Calu3 (cell line): Measurements from ENCODE around the gene TSPAN4. TPM values are rescaled to one million over a fixed set of nuclear protein-coding genes. Genes with fewer than 3 reads are reported as not detected.

Experiments
- BruUV-seq: library from RNA; stranded (reverse); fragments of 400-500 nt; replicated peaks from 2 replicates; lab custom pipeline; 2021; lab: Mats Ljungman, UMichigan
- CTCF ChIA-PET: fragments of 300-600 bp; sonication (Branson Sonifier 250); formaldehyde crosslinking; loops from one replicate; lab custom pipeline; 2022; ENCODE audit warnings: antibody characterized with exemption; lab: Charles Lee
- DNase-seq: peaks from one replicate; pipeline ENCODE4 v3.0.0; 2022
- H3K27ac Mint-ChIP-seq: one replicate; pipeline ENCODE4 v1.8.0; 2022; ENCODE audit warnings: mixed read lengths; ENCODE audit not compliant: unreplicated experiment
- H3K27me3 Mint-ChIP-seq: one replicate; pipeline ENCODE4 v1.8.0; 2022; ENCODE audit warnings: mixed read lengths; ENCODE audit not compliant: unreplicated experiment
- H3K36me3 Mint-ChIP-seq: one replicate; pipeline ENCODE4 v1.8.0; 2022; ENCODE audit warnings: mild to moderate bottlenecking, moderate library complexity, mixed read lengths; ENCODE audit not compliant: insufficient read depth, unreplicated experiment
- H3K4me1 Mint-ChIP-seq: one replicate; pipeline ENCODE4 v1.8.0; 2022; ENCODE audit warnings: mild to moderate bottlenecking, low read depth, mixed read lengths; ENCODE audit not compliant: unreplicated experiment
- H3K4me3 Mint-ChIP-seq: one replicate; pipeline ENCODE4 v1.8.0; 2022; ENCODE audit warnings: mild to moderate bottlenecking, low read depth, moderate library complexity, mixed read lengths; ENCODE audit not compliant: unreplicated experiment
- H3K9me3 Mint-ChIP-seq: one replicate; pipeline ENCODE4 v1.8.0; 2022; ENCODE audit warnings: low read depth, mixed read lengths; ENCODE audit not compliant: unreplicated experiment
- CTCF ChIP-seq: fragments of 200-600 bp; IDR thresholded peaks from one replicate; pipeline ENCODE4 v1.8.0; 2022; ENCODE audit warnings: antibody characterized with exemption; ENCODE audit not compliant: unreplicated experiment
- intact Hi-C: fragments of 100-400 bp; cut with micrococcal nuclease; formaldehyde crosslinking; loops from one replicate; pipeline ENCODE4 v1.10.0; 2022; ENCODE audit not compliant: unreplicated experiment
- total RNA-seq: library from RNA; stranded (reverse); gene quantifications from 2 replicates; pipeline ENCODE4 v1.2.3, GENCODE V29; 2022

Gene TSPAN4
- total RNA-seq, 1 experiment from 2014 or later: 36.3 TPM

GRCh38 chr11:856397-856796, 13.7 kb downstream of the TSPAN4 start:
- Mint-ChIP-seq H3K9me3 (no peaks in the 10 kb centered on the region), H3K4me3 (no peak overlapping the region), H3K4me1 (peaks cover 9% of the 10 kb centered on the region), H3K27ac (no peak overlapping the region), H3K27me3 (peaks cover 6% of the 10 kb centered on the region), H3K36me3 (peaks cover 38% of the 10 kb centered on the region)
- no peak for TF ChIP-seq CTCF
- CTCF ChIA-PET: interaction anchor here (0.9 kb wide), 1 partner anchor 9 kb away, joined by 4 read pairs; no protein-coding TSS in a partner anchor
- intact Hi-C loops: loop anchor here (10.0 kb wide), 1 partner anchor 198 kb away; no protein-coding TSS in a partner anchor
- BruUV-seq: no TSS peak
- no peak for DNase-seq

DNA sequence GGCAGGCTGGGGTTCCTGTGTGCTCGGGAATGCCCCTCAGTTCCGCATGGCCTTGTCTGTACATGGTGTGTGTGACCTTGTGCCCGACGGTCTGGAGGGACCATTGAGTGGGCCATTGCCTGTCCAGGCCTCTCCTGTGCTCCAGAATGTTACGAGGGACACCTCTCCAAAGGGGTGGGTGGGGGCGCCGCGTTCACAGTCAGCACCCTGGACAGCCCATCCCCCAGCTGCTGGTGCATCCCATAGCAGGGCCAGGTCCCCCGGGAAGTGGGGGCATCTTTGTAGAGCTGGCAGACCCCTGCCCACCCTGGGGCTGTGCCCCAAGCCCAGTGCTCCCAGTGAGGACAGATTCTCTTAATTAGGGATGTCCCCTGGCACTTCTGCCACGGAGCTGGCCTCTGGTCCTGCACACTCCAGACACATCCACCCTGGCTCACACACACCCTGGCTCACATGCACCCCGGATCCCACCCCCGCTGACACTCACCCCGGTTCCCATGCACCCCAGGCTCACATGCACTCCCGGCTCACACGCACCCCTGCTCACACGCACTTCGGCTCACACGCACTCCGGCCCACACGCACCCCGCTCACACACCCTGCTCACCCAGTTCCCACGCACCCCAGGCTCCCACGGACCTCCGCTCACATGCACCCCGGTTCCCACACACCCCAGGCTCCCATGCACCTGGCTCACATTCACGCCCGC, 15.6 kb downstream of the TSPAN4 start:
- Mint-ChIP-seq H3K27me3 (peaks cover 15% of the 10 kb centered on the region), H3K9me3 (no peaks in the 10 kb centered on the region), H3K4me3 (no peak overlapping the region), H3K4me1 (peaks cover 9% of the 10 kb centered on the region), H3K27ac (no peak overlapping the region), H3K36me3 (peaks cover 56% of the 10 kb centered on the region)
- TF ChIP-seq CTCF: no peak
- DNase-seq: no peak
- CTCF ChIA-PET: no interaction called here
- no TSS peak for BruUV-seq
- intact Hi-C loops: loop anchor here (10.0 kb wide), 1 partner anchor 197 kb away; no protein-coding TSS in a partner anchor

- intact Hi-C loops: loop anchor here (10.0 kb wide), 1 partner anchor 196 kb away; no protein-coding TSS in a partner anchor
Measured at GRCh38 chr11:858762-859339, 16.2 kb downstream of the TSPAN4 start.

More at GRCh38 chr11:858762-859339, 16.2 kb downstream of the TSPAN4 start:
- H3K27ac Mint-ChIP-seq: no peak overlapping the region
- TF ChIP-seq CTCF: no peak
- H3K9me3 Mint-ChIP-seq: no peaks in the 10 kb centered on the region
- peaks cover 63% of the 10 kb centered on the region for H3K36me3 Mint-ChIP-seq
- peaks cover 15% of the 10 kb centered on the region for H3K27me3 Mint-ChIP-seq
- CTCF ChIA-PET: interaction anchor here (0.7 to 1.2 kb wide), 3 partner anchors 62 to 183 kb away, joined by 3 to 20 read pairs (median 17); no protein-coding TSS in a partner anchor
- no peak for DNase-seq
- peaks cover 9% of the 10 kb centered on the region for H3K4me1 Mint-ChIP-seq
- peak overlapping the region; percentile 72 for H3K4me3 Mint-ChIP-seq
- BruUV-seq: no TSS peak
